GM12878 (cell line): ENCODE data around the gene CNTNAP2. TPM values are rescaled to one million over a fixed set of nuclear protein-coding genes. Genes with fewer than 3 reads are reported as not detected.

Experiments
- ATAC-seq: fragments of 200-7000 bp; cut with Tn5 transposase; 3 replicates; pipeline ENCODE4 v1.9.1; 2020; ENCODE audit warnings: mild to moderate bottlenecking, moderate library complexity
- BruUV-seq: library from RNA; stranded (reverse); fragments of 400-500 nt; replicated peaks from 2 replicates; lab custom pipeline; 2021; lab: Mats Ljungman, UMichigan
- CTCF ChIA-PET: fragments of 300-600 bp; sonication (Branson Sonifier 250); formaldehyde crosslinking; extraction: SDS; loops from one replicate; lab custom pipeline; 2021; ENCODE audit warnings: inconsistent platforms; lab: Yijun Ruan, JAX
- POLR2A ChIA-PET: fragments of 350-600 bp; formaldehyde crosslinking; extraction: SDS; loops from one replicate; lab custom pipeline; 2021; ENCODE audit warnings: inconsistent platforms; lab: Charles Lee
- RAD21 ChIA-PET: fragments of 300-600 bp; sonication (Branson Sonifier 250); formaldehyde crosslinking; loops from one replicate; lab custom pipeline; 2023; ENCODE audit warnings: antibody characterized with exemption; ENCODE audit not compliant: unreplicated experiment; lab: Charles Lee
- SMC1A ChIA-PET: fragments of 300-600 bp; sonication (Branson Sonifier 250); formaldehyde crosslinking; loops from one replicate; lab custom pipeline; 2023; ENCODE audit not compliant: unreplicated experiment, uncharacterized antibody; lab: Charles Lee
- DNase-seq: peaks from one replicate; pipeline ENCODE4 v3.0.0-alpha.2; 2011; ENCODE audit warnings: low read depth, low spot score
- FAIRE-seq: peaks from 3 replicates; lab custom pipeline; 2011; peaks lifted over from hg19 to GRCh38; lab: Jason Lieb, UNC
- H2AFZ ChIP-seq: 2 replicates; pipeline ENCODE4 v1.6.0; 2011; ENCODE audit warnings: low read depth, low read length, control low read depth; ENCODE audit not compliant: control insufficient read depth
- H3K27ac ChIP-seq: 2 replicates; pipeline ENCODE4 v1.5.1; 2011; ENCODE audit warnings: control low read depth; ENCODE audit not compliant: control insufficient read depth, insufficient read depth
- H3K27me3 ChIP-seq, 2 experiments: replicated peaks in 1 of 2; 2 replicates each; pipeline versions ENCODE4 v1.6.0 to v1.6.1; 2011; ENCODE audit warnings: low read length in 1 of 2; ENCODE audit not compliant: control insufficient read depth in 2 of 2, insufficient read depth in 2 of 2
- H3K36me3 ChIP-seq, 2 experiments: 2 replicates each; pipeline ENCODE4 v1.5.1; 2011; ENCODE audit warnings: low read length in 1 of 2; ENCODE audit not compliant: control insufficient read depth in 2 of 2, insufficient read depth in 2 of 2
- H3K4me1 ChIP-seq: 2 replicates; pipeline ENCODE4 v1.6.1; 2011; ENCODE audit warnings: mild to moderate bottlenecking, low read length, moderate library complexity, mixed read lengths; ENCODE audit not compliant: control insufficient read depth, insufficient read depth
- H3K4me2 ChIP-seq: 2 replicates; pipeline ENCODE4 v1.6.0; 2011; ENCODE audit warnings: control low read depth; ENCODE audit not compliant: control insufficient read depth, insufficient read depth
- H3K4me3 ChIP-seq: fragments of 200-600 bp; sonication (generic); 2 replicates; pipeline ENCODE4 v1.5.1; 2016
- H3K79me2 ChIP-seq: 2 replicates; pipeline ENCODE4 v1.6.0; 2011; ENCODE audit warnings: low read length; ENCODE audit not compliant: control insufficient read depth, insufficient read depth
- H3K9ac ChIP-seq: 2 replicates; pipeline ENCODE4 v1.8.0; 2011; ENCODE audit warnings: low read length, control low read depth, mixed read lengths; ENCODE audit not compliant: control insufficient read depth, insufficient read depth
- H3K9me3 ChIP-seq: replicated peaks from 3 replicates; pipeline ENCODE4 v1.5.1; 2011; ENCODE audit warnings: mild to moderate bottlenecking, low read length; ENCODE audit not compliant: control insufficient read depth, insufficient read depth
- H4K20me1 ChIP-seq: 2 replicates; pipeline ENCODE4 v1.6.0; 2011; ENCODE audit not compliant: control insufficient read depth, insufficient read depth
- ATF2 ChIP-seq: IDR thresholded peaks from 2 replicates; pipeline ENCODE4 v1.6.1; 2012; ENCODE audit warnings: low read length, inconsistent platforms
- BACH1 ChIP-seq: fragments of 450-650 bp; IDR thresholded peaks from 2 replicates; pipeline ENCODE4 v1.6.1; 2017; ENCODE audit warnings: mild to moderate bottlenecking, borderline replicate concordance
- CTCF ChIP-seq, 3 experiments: IDR thresholded peaks in 2 of 3; conservative IDR thresholded peaks in 1 of 3; 2 replicates each; pipeline ENCODE4 v1.5.1; 2011; ENCODE audit warnings: low read depth in 3 of 3, low read length in 3 of 3, mild to moderate bottlenecking in 3 of 3, control low read depth in 2 of 3, moderate library complexity in 2 of 3, inconsistent platforms in 1 of 3, mixed read lengths in 1 of 3; ENCODE audit not compliant: control insufficient read depth in 2 of 3, insufficient read depth in 1 of 3; ENCODE audit errors: extremely low read depth in 1 of 3
- E2F4 ChIP-seq: IDR thresholded peaks from 2 replicates; pipeline ENCODE4 v1.6.1; 2012; ENCODE audit warnings: low read depth, low read length, improper control_type of control experiment
- GABPA ChIP-seq: IDR thresholded peaks from 2 replicates; pipeline ENCODE4 v1.6.1; 2014; ENCODE audit warnings: antibody characterized with exemption, low read depth, mild to moderate bottlenecking, inconsistent platforms
- IKZF2 ChIP-seq, 2 experiments: fragments of 450-650 bp; IDR thresholded peaks; 2 replicates each; pipeline ENCODE4 v1.6.1; 2017; ENCODE audit warnings: mild to moderate bottlenecking in 2 of 2, moderate library complexity in 2 of 2
- IRF4 ChIP-seq: IDR thresholded peaks from 2 replicates; pipeline ENCODE4 v1.6.1; 2011; ENCODE audit warnings: low read depth, low read length
- MXI1 ChIP-seq: fragments of 150-350 bp; IDR thresholded peaks from 2 replicates; pipeline ENCODE4 v1.6.1; 2011; ENCODE audit warnings: low read depth, mild to moderate bottlenecking, inconsistent platforms, low read length, improper control_type of control experiment
- NR2C1 ChIP-seq: fragments of 450-650 bp; IDR thresholded peaks from 2 replicates; pipeline ENCODE4 v1.6.1; 2017; ENCODE audit warnings: antibody characterized with exemption, mild to moderate bottlenecking, moderate library complexity
- PBX3 ChIP-seq: IDR thresholded peaks from 2 replicates; pipeline ENCODE4 v1.6.1; 2011; ENCODE audit warnings: mild to moderate bottlenecking, low read depth, low read length, moderate library complexity; ENCODE audit not compliant: insufficient replicate concordance
- POLR2AphosphoS2 ChIP-seq: IDR thresholded peaks from 2 replicates; pipeline ENCODE4 v1.6.1; 2011; ENCODE audit warnings: low read depth, mild to moderate bottlenecking, low read length, improper control_type of control experiment, moderate library complexity
- SMAD1 ChIP-seq: fragments of 450-650 bp; IDR thresholded peaks from 2 replicates; pipeline ENCODE4 v1.6.1; 2018; ENCODE audit warnings: mild to moderate bottlenecking, low read depth; ENCODE audit not compliant: partially characterized antibody
- SPI1 ChIP-seq: IDR thresholded peaks from 2 replicates; pipeline ENCODE4 v1.6.1; 2011; ENCODE audit warnings: low read depth, mild to moderate bottlenecking, low read length, moderate library complexity, borderline replicate concordance; ENCODE audit not compliant: insufficient read depth
- SUZ12 ChIP-seq: fragments of 200-600 bp; sonication (generic); IDR thresholded peaks from one replicate; pipeline ENCODE4 v1.6.1; 2018; ENCODE audit warnings: antibody characterized with exemption, mild to moderate bottlenecking; ENCODE audit not compliant: unreplicated experiment
- WGBS: methylation state at CpG from one replicate; pipeline ENCODE4 v1.1.6; 2016; ENCODE audit warnings: low lambda C conversion rate; ENCODE audit not compliant: insufficient replicate concordance, insufficient coverage; ENCODE audit errors: missing lambda C conversion rate; 5-methylcytosine and 5-hydroxymethylcytosine counted together
- in situ Hi-C: fragments of 300-500 bp; cut with MboI; formaldehyde crosslinking; loops from 9 replicates; pipeline ENCODE4 v1.14.3; 2018; ENCODE audit warnings: mixed read lengths
- intact Hi-C: fragments of 100-400 bp; cut with micrococcal nuclease; formaldehyde crosslinking; loops from one replicate; pipeline ENCODE4 v1.14.2; 2022; ENCODE audit not compliant: unreplicated experiment
- polyA plus RNA-seq, 11 experiments: library from polyadenylated mRNA; depleted of rRNA in 4 of 11; unstranded in 6 of 11; stranded (reverse) in 5 of 11; fragments of >200 nt; fragmentation: Nextera tagmentation in 4 of 11; fragmentation: Illumina TruSeq in 1 of 11; extraction: Ambion mirVana in 4 of 11; extraction: Trizol in 1 of 11; gene quantifications; 1 replicate in 1 of 11; 2 replicates in 10 of 11; pipeline versions ENCODE4 v1.2.1 to v1.2.3, GENCODE V29; 2011 to 2016; ENCODE audit warnings: inconsistent platforms in 2 of 11, missing spikeins in 2 of 11, low read depth in 1 of 11
- total RNA-seq, 4 experiments: library from RNA; depleted of rRNA in 3 of 4; stranded (reverse); fragments of >200 nt in 3 of 4; fragmentation: Illumina TruSeq in 1 of 4; extraction: Trizol in 1 of 4; gene quantifications; 2 replicates each; pipeline versions ENCODE4 v1.2.1 to v1.2.3, GENCODE V29; 2013 to 2021

Gene CNTNAP2
- total and polyA plus RNA-seq, 10 of the 15 experiments (the other 5 are each of a cell fraction or from before 2014, with no cell fraction given): 0.03 to 0.08 (median 0.03) TPM; not detected in 7

- Histone ChIP-seq H3K9me3 (no peaks in the 10 kb centered on the region), H2AFZ (no peak overlapping the region), H3K4me3 (no peak overlapping the region), H3K4me1 (no peaks in the 10 kb centered on the region), H3K27me3 (no peaks in the 10 kb centered on the region), H3K36me3 (no peaks in the 10 kb centered on the region), H3K9ac (no peak overlapping the region), H4K20me1 (no peaks in the 10 kb centered on the region), H3K27ac (no peak overlapping the region), H3K4me2 (no peak overlapping the region), H3K79me2 (no peaks in the 10 kb centered on the region)
- no TSS peak for BruUV-seq
- CTCF ChIA-PET: no interaction called here
- no peak for FAIRE-seq
- DNase-seq: no peak
- no peak for ATAC-seq
- in situ Hi-C loops: no loop called here
- TF ChIP-seq CTCF (IDR thresholded peaks at IDR 0.05 in 2 of 3, conservative IDR thresholded peaks at IDR 0.05 in 1 of 3; ENCODE audit: control insufficient read depth in 2 of 3, extremely low read depth in 1 of 3, insufficient read depth in 1 of 3, low read depth in 3 of 3, low read length in 3 of 3) (no peak), NR2C1 (no peak), ATF2 (no peak), SMAD1 (no peak), SPI1 (no peak), PBX3 (no peak), BACH1 (no peak), IRF4 (no peak), MXI1 (no peak), IKZF2 (IDR thresholded peaks at IDR 0.05) (no peak), POLR2AphosphoS2 (no peak), SUZ12 (no peak), GABPA (no peak), E2F4 (no peak)
- SMC1A ChIA-PET: no interaction called here
- intact Hi-C loops: no loop called here
- 25% methylated on average over 2 of the region's 2 CpGs for WGBS
- POLR2A ChIA-PET: no interaction called here
- RAD21 ChIA-PET: no interaction called here
Observed at GRCh38 chr7:146366938-146367337, 250.3 kb downstream of the CNTNAP2 start.
